ENCODE results near the gene C2CD4D. TPM values are rescaled to one million over a fixed set of nuclear protein-coding genes. Genes with fewer than 3 reads are reported as not detected.

C2CD4D gene
- not detected in 2 replicates for total RNA-seq

DNA sequence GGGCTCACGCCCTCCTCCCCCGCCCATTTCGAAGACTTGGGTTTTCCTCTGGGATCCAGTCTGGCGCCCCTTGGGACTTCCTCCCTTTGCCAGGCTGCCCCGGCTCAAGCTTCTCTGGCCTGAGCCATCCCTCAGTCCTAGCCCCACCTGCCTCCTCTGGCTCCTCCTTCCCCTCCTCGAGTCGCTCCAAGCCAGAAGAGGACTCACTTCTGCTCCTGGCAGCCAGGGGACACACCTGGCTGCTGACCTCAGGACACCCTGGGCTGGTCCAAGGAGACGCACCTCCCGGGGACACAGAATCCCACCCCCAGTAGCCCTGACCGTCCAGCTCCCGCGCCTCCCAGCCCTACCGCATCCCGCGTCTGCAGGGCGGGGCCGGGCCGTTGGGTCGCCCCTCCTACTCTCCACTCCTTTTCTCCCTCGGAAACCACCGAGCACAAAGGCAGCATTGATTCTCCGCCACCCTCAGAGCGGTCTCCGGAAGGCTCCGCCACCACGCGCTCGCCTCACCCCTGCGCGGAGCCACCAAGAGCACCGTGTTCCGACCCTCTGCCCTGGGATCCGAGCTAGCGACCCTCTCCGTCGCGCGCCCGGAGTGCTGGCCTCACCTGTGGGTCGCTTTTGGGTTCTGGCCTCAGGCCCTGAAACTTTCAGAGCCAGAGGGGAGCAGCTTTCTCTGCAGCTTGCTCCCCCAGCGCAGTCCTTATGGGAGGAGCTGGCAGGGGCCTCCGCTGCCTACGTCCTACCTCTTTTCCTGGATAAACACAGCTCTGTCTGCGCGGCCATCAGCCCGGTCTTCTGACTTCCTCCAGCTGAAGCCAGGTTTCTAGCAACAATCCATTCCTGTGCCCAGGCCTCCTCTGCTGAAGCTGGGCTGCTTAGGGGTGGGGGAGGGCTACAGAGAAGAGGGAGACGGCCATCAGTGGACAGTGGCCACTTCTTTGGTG lies at the start of gene C2CD4D:
TSS of gene C2CD4D (minus strand) at position 364 of the 947 bp plus-strand sequence. CDS start 831 bp downstream, outside the sequence.

DNA sequence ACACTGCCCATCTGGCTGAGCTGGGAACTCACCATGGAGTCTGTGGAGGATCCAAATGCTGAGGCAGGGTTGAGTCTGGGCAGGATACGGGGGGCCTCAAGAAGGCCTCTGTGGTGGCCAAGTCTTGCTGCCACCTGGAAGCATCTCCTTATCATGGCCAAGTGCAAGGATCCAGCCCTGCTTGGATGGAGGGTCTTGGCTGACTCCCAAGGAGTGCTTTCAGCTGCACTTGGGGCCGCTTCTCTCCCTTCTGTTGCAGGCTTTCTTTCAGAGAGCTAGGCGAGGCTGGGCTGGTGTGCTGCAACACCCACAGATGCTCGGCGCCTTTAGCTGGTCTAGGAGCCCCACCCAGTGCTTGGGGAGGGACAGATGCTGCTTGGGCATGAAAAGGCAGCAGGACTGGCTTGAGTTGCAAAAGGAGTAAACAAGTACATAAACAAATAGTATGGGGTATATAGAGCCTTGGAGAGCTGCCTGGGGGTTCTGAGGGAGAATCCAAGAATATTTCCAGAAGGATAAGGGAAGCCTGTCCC lies 13.9 kb upstream of the C2CD4D start, which contains the start of gene THEM5:
TSS of gene THEM5 (minus strand) at position 302 of the 533 bp plus-strand sequence. CDS start at position 155, 147 bp downstream.

GRCh38 chr1:151831605-151832004 lies 8.0 kb downstream of the C2CD4D start, which contains the start of gene RORC:
RORC (minus strand) TSS chr1:151831802; CDS start chr1:151831764, 38 bp downstream.

DNA sequence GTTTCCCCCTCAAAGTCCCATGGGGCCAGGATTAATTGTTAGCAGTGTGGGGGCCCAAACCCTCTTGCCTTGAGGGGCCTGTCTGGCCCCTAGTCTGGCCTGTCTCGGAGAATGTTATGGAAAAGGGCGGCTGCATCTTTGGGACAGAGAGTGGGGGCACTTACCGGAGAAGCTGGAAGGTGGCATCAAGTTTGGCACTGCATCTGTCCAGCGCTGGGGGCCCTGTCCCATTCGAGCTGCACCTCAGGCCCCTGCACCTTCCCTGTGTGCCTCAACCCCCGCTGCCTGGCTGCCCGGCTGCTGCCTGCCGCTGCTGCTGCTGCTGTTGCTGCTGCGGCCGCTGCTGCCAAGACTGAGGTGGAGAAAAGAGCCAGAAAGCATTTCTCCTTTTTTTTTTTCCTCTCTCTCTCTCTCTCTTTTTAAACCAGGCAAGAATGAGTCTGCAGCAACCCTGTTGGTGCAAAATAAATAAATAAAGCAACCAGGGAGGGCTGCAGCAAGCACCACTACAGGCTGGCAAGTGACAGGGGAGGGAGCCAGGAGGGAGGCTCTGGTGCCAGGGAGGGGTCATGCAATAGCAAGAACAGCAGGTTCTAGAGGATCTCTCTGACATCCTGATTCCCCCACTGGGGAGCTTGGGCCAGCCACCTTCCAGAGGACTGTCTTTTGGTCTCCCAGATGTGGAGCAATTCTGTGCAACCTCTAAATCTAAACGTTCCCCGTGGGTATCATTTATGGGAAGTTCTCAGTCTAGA lies 34.4 kb downstream of the C2CD4D start, which contains the start of gene LINGO4:
TSS of gene LINGO4 (minus strand) at position 354 of the 755 bp plus-strand sequence. CDS start 2,715 bp downstream, outside the sequence.

DNA sequence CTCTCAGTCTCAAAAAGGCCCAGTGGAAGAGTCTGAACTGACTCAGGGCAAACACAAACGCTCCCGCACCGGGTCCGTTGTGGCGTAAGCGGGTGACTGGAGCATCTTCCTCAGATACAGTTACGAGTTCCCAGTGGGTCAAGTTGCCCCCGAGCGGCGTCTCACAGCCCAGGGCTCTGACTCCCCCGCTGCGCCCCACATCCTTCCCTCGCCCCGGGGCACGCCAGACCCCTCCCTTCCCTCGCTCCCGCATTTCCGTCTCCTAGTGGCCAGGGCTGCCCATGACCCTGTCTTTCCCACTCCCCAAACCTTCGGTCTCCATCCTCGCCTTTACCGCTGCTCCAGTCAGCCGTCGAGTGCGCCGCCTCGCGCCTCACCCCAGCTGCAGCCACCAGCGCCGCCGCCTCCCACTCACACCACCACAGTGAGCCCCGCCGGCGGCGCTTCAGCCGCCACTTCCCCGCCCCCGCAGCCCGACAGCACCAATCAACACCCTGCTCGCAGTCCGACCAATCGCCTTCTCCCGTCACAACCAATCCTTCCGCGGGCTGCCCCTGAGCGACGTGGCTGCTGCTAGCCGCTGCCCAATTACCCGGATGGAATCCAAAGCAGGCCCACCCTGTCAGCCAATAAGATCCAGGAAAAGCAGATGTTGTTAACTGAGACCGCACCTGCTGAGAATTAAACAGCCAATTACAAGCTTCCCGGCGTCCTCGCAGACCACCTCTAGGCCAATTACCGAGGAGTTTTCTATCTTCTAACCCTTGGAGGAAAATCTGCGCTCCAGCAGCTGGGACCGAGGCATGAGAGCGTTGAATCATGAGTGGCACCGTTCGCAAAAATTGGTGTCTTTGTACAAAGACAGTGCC lies 49.3 kb downstream of the C2CD4D start, which contains the start of gene TDRKH:
TSS of gene TDRKH (minus strand) at position 430 of the 869 bp plus-strand sequence. CDS start 7,478 bp downstream, outside the sequence.

Other genes with a start within 250 kb of the C2CD4D start
- 27.0 and 31.0 TPM in 2 replicates for gene SNX27, start 227.8 kb downstream of the C2CD4D start, total RNA-seq
- gene CELF3, start 123.0 kb downstream of the C2CD4D start, total RNA-seq = not detected in 2 replicates
- gene RIIAD1, start 118.3 kb downstream of the C2CD4D start, total RNA-seq = not detected in 2 replicates
- gene MRPL9, start 76.3 kb downstream of the C2CD4D start, total RNA-seq = 52.7 and 99.5 TPM in 2 replicates
- 1.9 and 2.0 TPM in 2 replicates for gene TDRKH, start 49.3 kb downstream of the C2CD4D start, total RNA-seq
- gene LINGO4, start 34.4 kb downstream of the C2CD4D start, total RNA-seq = not detected in 2 replicates
- gene RORC, start 8.0 kb downstream of the C2CD4D start, total RNA-seq = not detected in 2 replicates
- not detected in 2 replicates for gene THEM5, start 13.9 kb upstream of the C2CD4D start, total RNA-seq
- 6.8 and 8.4 TPM in 2 replicates for gene THEM4, start 69.7 kb upstream of the C2CD4D start, total RNA-seq
- gene S100A10, start 154.0 kb upstream of the C2CD4D start, total RNA-seq = 50.8 and 85.4 TPM in 2 replicates
- gene S100A11, start 197.2 kb upstream of the C2CD4D start, total RNA-seq = 33.3 and 38.5 TPM in 2 replicates
- not detected in 2 replicates for gene TCHHL1, start 249.2 kb upstream of the C2CD4D start, total RNA-seq